Fibroblast of lung (primary cell): ENCODE measurements around the gene CR2. TPM values are rescaled to one million over a fixed set of nuclear protein-coding genes. Genes with fewer than 3 reads are reported as not detected.

Experiments
- DNase-seq, 2 donors: peaks; one replicate each; pipeline versions ENCODE4 v3.0.0 to v3.0.0-alpha.2; 2010; ENCODE audit warnings: low read depth in 2 of 2
- H2AFZ ChIP-seq: 2 replicates; pipeline ENCODE4 v1.5.1; 2012; ENCODE audit warnings: low read length, control low read depth, inconsistent platforms
- H3K27ac ChIP-seq: 2 replicates; pipeline ENCODE4 v1.5.1; 2011; ENCODE audit warnings: low read length, control low read depth; ENCODE audit not compliant: insufficient read depth
- H3K27me3 ChIP-seq: 2 replicates; pipeline ENCODE4 v1.5.1; 2011; ENCODE audit warnings: mild to moderate bottlenecking, low read length; ENCODE audit not compliant: control insufficient read depth, insufficient read depth
- H3K36me3 ChIP-seq: 2 replicates; pipeline ENCODE4 v1.5.1; 2011; ENCODE audit warnings: low read length; ENCODE audit not compliant: control insufficient read depth, insufficient read depth
- H3K4me1 ChIP-seq: 2 replicates; pipeline ENCODE4 v1.5.1; 2011; ENCODE audit warnings: low read length; ENCODE audit not compliant: control insufficient read depth, insufficient read depth; ENCODE audit errors: extremely low read depth
- H3K4me2 ChIP-seq: 2 replicates; pipeline ENCODE4 v1.5.1; 2011; ENCODE audit warnings: low read length, control low read depth; ENCODE audit not compliant: insufficient read depth; ENCODE audit errors: extremely low read depth
- H3K4me3 ChIP-seq, 4 experiments: fragments of 200-600 bp in 1 of 4; sonication (generic) in 1 of 4; replicated peaks in 1 of 4; 2 replicates each; pipeline ENCODE4 v1.5.1; 2011 to 2016; ENCODE audit warnings: low read length in 4 of 4, low read depth in 3 of 4, mild to moderate bottlenecking in 3 of 4, control low read depth in 2 of 4, inconsistent platforms in 1 of 4, mixed read lengths in 1 of 4; ENCODE audit not compliant: insufficient read depth in 1 of 4; ENCODE audit errors: control extremely low read depth in 1 of 4
- H3K79me2 ChIP-seq: 2 replicates; pipeline ENCODE4 v1.5.1; 2012; ENCODE audit warnings: mild to moderate bottlenecking, low read length, inconsistent platforms; ENCODE audit not compliant: control insufficient read depth, insufficient read depth
- H3K9ac ChIP-seq: 2 replicates; pipeline ENCODE4 v1.5.1; 2011; ENCODE audit warnings: mild to moderate bottlenecking, low read length, control low read depth; ENCODE audit not compliant: insufficient read depth
- H3K9me3 ChIP-seq: 2 replicates; pipeline ENCODE4 v1.5.1; 2012; ENCODE audit warnings: low read depth, low read length; ENCODE audit not compliant: control insufficient read depth, insufficient read depth
- H4K20me1 ChIP-seq: 2 replicates; pipeline ENCODE4 v1.5.1; 2011; ENCODE audit warnings: low read length; ENCODE audit not compliant: control insufficient read depth, insufficient read depth; ENCODE audit errors: extremely low read depth
- CTCF ChIP-seq, 2 donors: IDR thresholded peaks in 1 of 2; conservative IDR thresholded peaks in 1 of 2; 1 replicate in 1 of 2; 2 replicates in 1 of 2; pipeline ENCODE4 v1.5.1; 2011 to 2012; ENCODE audit warnings: low read length in 2 of 2, control low read depth in 1 of 2, inconsistent platforms in 1 of 2, low read depth in 1 of 2, mild to moderate bottlenecking in 1 of 2
- EZH2 ChIP-seq: IDR thresholded peaks from 2 replicates; pipeline ENCODE4 v1.5.1; 2012; ENCODE audit warnings: low read length, control low read depth, mild to moderate bottlenecking; ENCODE audit errors: missing control alignments
- polyA plus RNA-seq, 2 donors: library from polyadenylated mRNA; depleted of rRNA in 1 of 2; stranded (reverse) in 1 of 2; unstranded in 1 of 2; fragments of >200 nt; gene quantifications; 2 replicates each; pipeline ENCODE4 v1.2.1, GENCODE V29; 2011 to 2012; ENCODE audit warnings: missing spikeins in 1 of 2
- total RNA-seq: library from RNA; depleted of rRNA; stranded (reverse); fragments of >200 nt; gene quantifications from 2 replicates; pipeline ENCODE4 v1.2.1, GENCODE V29; 2014

CR2 gene
- total and polyA plus RNA-seq, 2 donors (not counting 1 experiment from before 2014, with no cell fraction given) = not detected

GRCh38 chr1:207421078-207421477 lies 33.0 kb upstream of the CR2 start:
- H3K9ac ChIP-seq = no peak overlapping the region
- no peaks in the 10 kb centered on the region for H3K4me1 ChIP-seq
- H3K27me3 ChIP-seq = no peaks in the 10 kb centered on the region
- H3K36me3 ChIP-seq = no peaks in the 10 kb centered on the region
- H3K4me3 ChIP-seq = no peak overlapping the region
- TF ChIP-seq EZH2 (no peak), CTCF (conservative IDR thresholded peaks at IDR 0.05 in 1 of 2, IDR thresholded peaks at IDR 0.05 in 1 of 2; ENCODE audit: low read depth in 1 of 2, low read length in 2 of 2) (no peak)
- no peaks in the 10 kb centered on the region for H4K20me1 ChIP-seq
- H3K4me2 ChIP-seq = no peak overlapping the region
- no peaks in the 10 kb centered on the region for H3K79me2 ChIP-seq
- no peak overlapping the region for H3K27ac ChIP-seq
- no peak overlapping the region for H2AFZ ChIP-seq
- DNase-seq = no peak
- H3K9me3 ChIP-seq = no peaks in the 10 kb centered on the region

GRCh38 chr1:207423560-207424292 lies 30.4 kb upstream of the CR2 start:
- no peak for DNase-seq
- Histone ChIP-seq H3K36me3 (no peaks in the 10 kb centered on the region), H3K4me1 (no peaks in the 10 kb centered on the region), H2AFZ (no peak overlapping the region), H3K9me3 (no peaks in the 10 kb centered on the region), H4K20me1 (no peaks in the 10 kb centered on the region), H3K9ac (no peak overlapping the region), H3K27ac (no peak overlapping the region), H3K27me3 (no peaks in the 10 kb centered on the region), H3K4me3 (no peak overlapping the region), H3K4me2 (no peak overlapping the region), H3K79me2 (no peaks in the 10 kb centered on the region)
- TF ChIP-seq EZH2 (no peak), CTCF (conservative IDR thresholded peaks at IDR 0.05 in 1 of 2, IDR thresholded peaks at IDR 0.05 in 1 of 2; ENCODE audit: low read depth in 1 of 2, low read length in 2 of 2) (no peak)

- DNase-seq = no peak
- Histone ChIP-seq H3K4me2 (no peak overlapping the region), H3K9me3 (no peaks in the 10 kb centered on the region), H3K79me2 (no peaks in the 10 kb centered on the region), H2AFZ (no peak overlapping the region), H3K4me3 (no peak overlapping the region), H3K27me3 (no peaks in the 10 kb centered on the region), H3K9ac (no peak overlapping the region), H3K27ac (no peak overlapping the region), H3K4me1 (no peaks in the 10 kb centered on the region), H4K20me1 (no peaks in the 10 kb centered on the region), H3K36me3 (no peaks in the 10 kb centered on the region)
- TF ChIP-seq EZH2 = no peak
- no peak for TF ChIP-seq CTCF (conservative IDR thresholded peaks at IDR 0.05 in 1 of 2, IDR thresholded peaks at IDR 0.05 in 1 of 2; ENCODE audit: low read depth in 1 of 2, low read length in 2 of 2)
These were observed 29.5 kb upstream of the CR2 start for GRCh38 chr1:207424570-207425131.
